HepG2 (cell line): ENCODE data around the gene TPTE2. TPM values are rescaled to one million over a fixed set of nuclear protein-coding genes. Genes with fewer than 3 reads are reported as not detected.

ENCODE experiments used
- ATAC-seq: fragments of 200-7000 bp; cut with Tn5 transposase; 3 replicates; pipeline ENCODE4 v1.9.1; 2020; ENCODE audit warnings: mild to moderate bottlenecking, moderate library complexity
- BruUV-seq: library from RNA; stranded (reverse); fragments of 400-500 nt; replicated peaks from 2 replicates; lab custom pipeline; 2021; lab: Mats Ljungman, UMichigan
- CTCF ChIA-PET: fragments of 300-600 bp; formaldehyde crosslinking; extraction: SDS; loops from one replicate; lab custom pipeline; 2021; ENCODE audit warnings: low total read pairs, inconsistent platforms, low intra/inter-chr PET ratio; lab: Yijun Ruan, JAX
- POLR2A ChIA-PET: fragments of 350-600 bp; sonication (Branson Sonifier 250); formaldehyde crosslinking; loops from one replicate; lab custom pipeline; 2020; ENCODE audit warnings: antibody characterized with exemption, inconsistent platforms; lab: Yijun Ruan, JAX
- DNase-seq: peaks from one replicate; pipeline ENCODE4 v3.0.0-alpha.2; 2015; ENCODE audit warnings: low spot score
- FAIRE-seq: peaks from 3 replicates; lab custom pipeline; 2011; peaks lifted over from hg19 to GRCh38; lab: Jason Lieb, UNC
- H2AFZ ChIP-seq: one replicate; pipeline ENCODE4 v1.6.1; 2011; ENCODE audit warnings: low read length, inconsistent platforms
- H3K27ac ChIP-seq: fragments of 300-600 bp; 3 replicates; pipeline ENCODE4 v1.8.0; 2011; ENCODE audit warnings: mixed run types, mild to moderate bottlenecking, mixed read lengths, low read length, inconsistent platforms; ENCODE audit not compliant: insufficient read depth; ENCODE audit errors: extremely low read length
- H3K27me3 ChIP-seq, 2 experiments: fragments of 200-600 bp in 1 of 2; 2 replicates in 1 of 2; 3 replicates in 1 of 2; pipeline versions ENCODE4 v1.6.0 to v1.8.0; 2011; ENCODE audit warnings: low read length in 2 of 2, mild to moderate bottlenecking in 2 of 2, moderate library complexity in 2 of 2, inconsistent platforms in 1 of 2; ENCODE audit not compliant: insufficient read depth in 2 of 2, control insufficient read depth in 1 of 2
- H3K36me3 ChIP-seq, 2 experiments: fragments of 200-600 bp in 1 of 2; replicated peaks in 1 of 2; 2 replicates in 1 of 2; 3 replicates in 1 of 2; pipeline versions ENCODE4 v1.5.1 to v1.8.0; 2011; ENCODE audit warnings: low read length in 2 of 2, inconsistent platforms in 1 of 2; ENCODE audit not compliant: insufficient read depth in 2 of 2, control insufficient read depth in 1 of 2
- H3K4me1 ChIP-seq: 2 replicates; pipeline ENCODE4 v1.5.1; 2012; ENCODE audit warnings: low read length, inconsistent platforms; ENCODE audit not compliant: insufficient read depth
- H3K4me2 ChIP-seq: 2 replicates; pipeline ENCODE4 v1.6.0; 2011; ENCODE audit warnings: low read depth, low read length, inconsistent platforms
- H3K4me3 ChIP-seq, 3 experiments: fragments of 200-600 bp in 1 of 3; sonication (generic), shearing (Covaris generic) in 1 of 3; replicated peaks in 1 of 3; 2 replicates each; pipeline ENCODE4 v1.5.1; 2011 to 2016; ENCODE audit warnings: low read length in 3 of 3, inconsistent platforms in 2 of 3, low read depth in 2 of 3, mild to moderate bottlenecking in 2 of 3, control low read depth in 1 of 3, mixed read lengths in 1 of 3; ENCODE audit not compliant: insufficient read depth in 1 of 3
- H3K79me2 ChIP-seq: one replicate; pipeline ENCODE4 v1.6.1; 2011; ENCODE audit warnings: low read length, inconsistent platforms; ENCODE audit not compliant: insufficient read depth
- H3K9ac ChIP-seq: 2 replicates; pipeline ENCODE4 v1.6.0; 2011; ENCODE audit warnings: mild to moderate bottlenecking, low read depth, low read length, inconsistent platforms; ENCODE audit not compliant: insufficient read depth
- H3K9me3 ChIP-seq: 2 replicates; pipeline ENCODE4 v1.5.1; 2012; ENCODE audit warnings: mild to moderate bottlenecking, low read length
- H4K20me1 ChIP-seq: 2 replicates; pipeline ENCODE4 v1.6.0; 2011; ENCODE audit warnings: inconsistent platforms, mild to moderate bottlenecking, low read length, moderate library complexity; ENCODE audit not compliant: insufficient read depth
- ELF3 ChIP-seq: IDR thresholded peaks from 2 replicates; pipeline ENCODE4 v1.6.1; 2016; ENCODE audit warnings: missing genetic modification reagents, missing compliant biosample characterization
- JARID2 ChIP-seq: sonication (generic); formaldehyde crosslinking; IDR thresholded peaks from 2 replicates; pipeline ENCODE4 v1.8.1; 2023; ENCODE audit warnings: missing genetic modification reagents, inconsistent platforms; ENCODE audit not compliant: insufficient replicate concordance
- MAZ ChIP-seq, 2 experiments: sonication (generic) in 1 of 2; formaldehyde crosslinking in 1 of 2; IDR thresholded peaks; 2 replicates each; pipeline versions ENCODE4 v1.5.0 to v1.6.1; 2012 to 2020; ENCODE audit warnings: low read depth in 2 of 2, mild to moderate bottlenecking in 2 of 2, borderline replicate concordance in 1 of 2, improper control_type of control experiment in 1 of 2, low read length in 1 of 2, missing genetic modification reagents in 1 of 2, moderate library complexity in 1 of 2
- MXI1 ChIP-seq: IDR thresholded peaks from 3 replicates; pipeline ENCODE4 v1.6.1; 2012; ENCODE audit warnings: low read depth, low read length, inconsistent platforms, borderline replicate concordance
- PCBP2 ChIP-seq: fragments of 200-400 bp; formaldehyde crosslinking; optimal IDR thresholded peaks from 2 replicates; pipeline ENCODE3; 2018; ENCODE audit warnings: low read length, low read depth; ENCODE audit not compliant: poor library complexity, severe bottlenecking
- ZNF768 ChIP-seq: sonication (generic); formaldehyde crosslinking; IDR thresholded peaks from 2 replicates; pipeline ENCODE4 v1.4.0; 2020; ENCODE audit warnings: missing genetic modification reagents
- WGBS: methylation state at CpG from one replicate; pipeline ENCODE4 v1.1.6; 2017; ENCODE audit warnings: low lambda C conversion rate; 5-methylcytosine and 5-hydroxymethylcytosine counted together
- in situ Hi-C: cut with HindIII; loops from 2 replicates; pipeline ENCODE4 v1.10.0; 2017; ENCODE audit warnings: low pct_unique_long_range_greater_than_20kb; ENCODE audit not compliant: extremely low pct_ligation_motif_present
- intact Hi-C: fragments of 100-400 bp; cut with micrococcal nuclease; formaldehyde crosslinking; loops from one replicate; pipeline ENCODE4 v1.10.0; 2022; ENCODE audit not compliant: unreplicated experiment
- polyA plus RNA-seq, 8 experiments: library from polyadenylated mRNA; depleted of rRNA in 3 of 8; stranded (reverse) in 7 of 8; unstranded in 1 of 8; fragments of >200 nt; fragmentation: Illumina TruSeq in 4 of 8; extraction: Trizol in 4 of 8; gene quantifications; 2 replicates each; pipeline versions ENCODE4 v1.2.1 to v1.2.3, GENCODE V29; 2011 to 2016; ENCODE audit warnings: low read depth in 4 of 8, missing spikeins in 1 of 8, mixed read lengths in 1 of 8; ENCODE audit not compliant: insufficient read depth in 1 of 8
- total RNA-seq, 5 experiments: library from RNA; depleted of rRNA; stranded (reverse); fragments of >200 nt; fragmentation: Illumina TruSeq; extraction: Trizol; gene quantifications; 2 replicates each; pipeline ENCODE4 v1.2.3, GENCODE V29; 2016; ENCODE audit warnings: low read depth in 1 of 5
- TF ChIP-seq, protein P1 (sequence below): sonication (generic); formaldehyde crosslinking; IDR thresholded peaks from 2 replicates; pipeline ENCODE4 v1.4.0; 2020; ENCODE audit warnings: low read depth, missing genetic modification reagents
- TF ChIP-seq, protein P2 (sequence below): sonication (generic); formaldehyde crosslinking; IDR thresholded peaks from 2 replicates; pipeline ENCODE4 v1.4.0; 2020; ENCODE audit warnings: mild to moderate bottlenecking, missing genetic modification reagents

Gene TPTE2
- total and polyA plus RNA-seq, 2 of the 13 experiments (the other 11 are each of a cell fraction or from before 2014, with no cell fraction given) = 0.07 TPM; not detected in 1

DNA sequence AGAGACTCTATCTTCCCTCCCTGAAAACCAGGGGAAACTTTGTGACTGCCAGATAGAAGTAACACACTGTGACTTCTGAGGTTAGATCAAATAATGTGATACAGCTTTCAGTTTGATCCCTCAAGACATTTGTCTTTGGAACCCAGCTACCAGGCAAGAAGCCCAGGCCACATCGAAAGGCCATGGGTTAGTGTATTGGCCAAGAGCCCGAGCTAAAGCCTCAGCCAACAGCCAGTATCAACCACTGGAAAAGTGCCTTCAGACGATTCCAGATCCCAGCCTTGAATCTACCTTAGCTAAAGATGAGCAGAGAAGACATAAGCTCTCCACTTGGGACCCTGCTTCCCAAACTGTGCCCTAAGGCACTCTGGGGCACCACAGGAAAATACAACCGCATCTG is 10.9 kb upstream of the TPTE2 start:
- H3K27me3 ChIP-seq = no peaks in the 10 kb centered on the region
- H2AFZ ChIP-seq = no peak overlapping the region
- H3K4me1 ChIP-seq = peaks cover 8% of the 10 kb centered on the region; the same call in 1 of the 2 replicates
- ChIA-PET CTCF (no interaction called here), POLR2A (no interaction called here)
- intact Hi-C loops (no loop called here), in situ Hi-C loops (no loop called here)
- no peaks in the 10 kb centered on the region for H3K36me3 ChIP-seq
- DNase-seq (no peak), ATAC-seq (no peak), FAIRE-seq (no peak)
- H3K9ac ChIP-seq = no peak overlapping the region
- no TSS peak for BruUV-seq
- no peaks in the 10 kb centered on the region for H3K79me2 ChIP-seq
- WGBS = 60% methylated on average over 2 of the region's 4 CpGs
- no peak for TF ChIP-seq ELF3 (CRISPR knock-in tag)
- TF ChIP-seq, protein P1, sequence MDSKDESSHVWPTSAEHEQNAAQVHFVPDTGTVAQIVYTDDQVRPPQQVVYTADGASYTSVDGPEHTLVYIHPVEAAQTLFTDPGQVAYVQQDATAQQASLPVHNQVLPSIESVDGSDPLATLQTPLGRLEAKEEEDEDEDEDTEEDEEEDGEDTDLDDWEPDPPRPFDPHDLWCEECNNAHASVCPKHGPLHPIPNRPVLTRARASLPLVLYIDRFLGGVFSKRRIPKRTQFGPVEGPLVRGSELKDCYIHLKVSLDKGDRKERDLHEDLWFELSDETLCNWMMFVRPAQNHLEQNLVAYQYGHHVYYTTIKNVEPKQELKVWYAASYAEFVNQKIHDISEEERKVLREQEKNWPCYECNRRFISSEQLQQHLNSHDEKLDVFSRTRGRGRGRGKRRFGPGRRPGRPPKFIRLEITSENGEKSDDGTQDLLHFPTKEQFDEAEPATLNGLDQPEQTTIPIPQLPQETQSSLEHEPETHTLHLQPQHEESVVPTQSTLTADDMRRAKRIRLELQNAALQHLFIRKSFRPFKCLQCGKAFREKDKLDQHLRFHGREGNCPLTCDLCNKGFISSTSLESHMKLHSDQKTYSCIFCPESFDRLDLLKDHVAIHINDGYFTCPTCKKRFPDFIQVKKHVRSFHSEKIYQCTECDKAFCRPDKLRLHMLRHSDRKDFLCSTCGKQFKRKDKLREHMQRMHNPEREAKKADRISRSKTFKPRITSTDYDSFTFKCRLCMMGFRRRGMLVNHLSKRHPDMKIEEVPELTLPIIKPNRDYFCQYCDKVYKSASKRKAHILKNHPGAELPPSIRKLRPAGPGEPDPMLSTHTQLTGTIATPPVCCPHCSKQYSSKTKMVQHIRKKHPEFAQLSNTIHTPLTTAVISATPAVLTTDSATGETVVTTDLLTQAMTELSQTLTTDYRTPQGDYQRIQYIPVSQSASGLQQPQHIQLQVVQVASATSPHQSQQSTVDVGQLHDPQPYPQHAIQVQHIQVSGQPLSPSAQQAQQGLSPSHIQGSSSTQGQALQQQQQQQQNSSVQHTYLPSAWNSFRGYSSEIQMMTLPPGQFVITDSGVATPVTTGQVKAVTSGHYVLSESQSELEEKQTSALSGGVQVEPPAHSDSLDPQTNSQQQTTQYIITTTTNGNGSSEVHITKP (CRISPR knock-in tag) = no peak
- TF ChIP-seq, protein P2, sequence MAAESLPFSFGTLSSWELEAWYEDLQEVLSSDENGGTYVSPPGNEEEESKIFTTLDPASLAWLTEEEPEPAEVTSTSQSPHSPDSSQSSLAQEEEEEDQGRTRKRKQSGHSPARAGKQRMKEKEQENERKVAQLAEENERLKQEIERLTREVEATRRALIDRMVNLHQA (CRISPR knock-in tag) = no peak
- TF ChIP-seq JARID2 (CRISPR knock-in tag) = no peak
- no peak for TF ChIP-seq PCBP2
- TF ChIP-seq MAZ (IDR thresholded peaks at IDR 0.05; ENCODE audit: borderline replicate concordance, low read depth, low read length) = no peak
- no peak for TF ChIP-seq MAZ (CRISPR knock-in tag; IDR thresholded peaks at IDR 0.05; ENCODE audit: low read depth)
- no peak for TF ChIP-seq ZNF768
- no peak for TF ChIP-seq MXI1
- H3K9me3 ChIP-seq = no peaks in the 10 kb centered on the region
- H3K4me2 ChIP-seq = no peak overlapping the region
- H3K27ac ChIP-seq = no peak overlapping the region
- H3K4me3 ChIP-seq = no peak overlapping the region
- H4K20me1 ChIP-seq = no peaks in the 10 kb centered on the region
